ENCODE data around the gene GPC6.

GPC6 gene

GRCh38 chr13:94317063-94317491, 1090.5 kb downstream of the GPC6 start:
- no peak for TF ChIP-seq ELF4 (IDR thresholded peaks at IDR 0.05)
- TF ChIP-seq SUZ12 (IDR thresholded peaks at IDR 0.05): no peak
- TF ChIP-seq FOXM1 (IDR thresholded peaks at IDR 0.05; ENCODE audit: borderline replicate concordance): no peak
- TF ChIP-seq, protein P1, sequence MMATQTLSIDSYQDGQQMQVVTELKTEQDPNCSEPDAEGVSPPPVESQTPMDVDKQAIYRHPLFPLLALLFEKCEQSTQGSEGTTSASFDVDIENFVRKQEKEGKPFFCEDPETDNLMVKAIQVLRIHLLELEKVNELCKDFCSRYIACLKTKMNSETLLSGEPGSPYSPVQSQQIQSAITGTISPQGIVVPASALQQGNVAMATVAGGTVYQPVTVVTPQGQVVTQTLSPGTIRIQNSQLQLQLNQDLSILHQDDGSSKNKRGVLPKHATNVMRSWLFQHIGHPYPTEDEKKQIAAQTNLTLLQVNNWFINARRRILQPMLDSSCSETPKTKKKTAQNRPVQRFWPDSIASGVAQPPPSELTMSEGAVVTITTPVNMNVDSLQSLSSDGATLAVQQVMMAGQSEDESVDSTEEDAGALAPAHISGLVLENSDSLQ (IDR thresholded peaks at IDR 0.05): no peak
- no peak for TF ChIP-seq NFRKB (IDR thresholded peaks at IDR 0.05)
- no peak for TF ChIP-seq ZNF384 (IDR thresholded peaks at IDR 0.05)
- no peak for TF ChIP-seq ARNT (IDR thresholded peaks at IDR 0.05)
- TF ChIP-seq CTBP1 (IDR thresholded peaks at IDR 0.05; ENCODE audit: borderline replicate concordance): no peak
- TF ChIP-seq HDGF (IDR thresholded peaks at IDR 0.05; ENCODE audit: borderline replicate concordance): no peak
- ChIA-PET CTCF (interaction anchor here (1.2 kb wide), 1 partner anchor 9 kb away, joined by 3 read pairs; no protein-coding TSS in a partner anchor), POLR2A (no interaction called here)
- no peak for DNase-seq (ENCODE audit: extremely low spot score)

- TF ChIP-seq BHLHE40 (IDR thresholded peaks at IDR 0.05; ENCODE audit: borderline replicate concordance): no peak
- TF ChIP-seq TARDBP (IDR thresholded peaks at IDR 0.05): no peak
- POLR2A ChIA-PET: no interaction called here
- DNase-seq (ENCODE audit: extremely low spot score): no peak
- CTCF ChIA-PET: no interaction called here
Measured at GRCh38 chr13:94318418-94318817, 1091.8 kb downstream of the GPC6 start.

DNA sequence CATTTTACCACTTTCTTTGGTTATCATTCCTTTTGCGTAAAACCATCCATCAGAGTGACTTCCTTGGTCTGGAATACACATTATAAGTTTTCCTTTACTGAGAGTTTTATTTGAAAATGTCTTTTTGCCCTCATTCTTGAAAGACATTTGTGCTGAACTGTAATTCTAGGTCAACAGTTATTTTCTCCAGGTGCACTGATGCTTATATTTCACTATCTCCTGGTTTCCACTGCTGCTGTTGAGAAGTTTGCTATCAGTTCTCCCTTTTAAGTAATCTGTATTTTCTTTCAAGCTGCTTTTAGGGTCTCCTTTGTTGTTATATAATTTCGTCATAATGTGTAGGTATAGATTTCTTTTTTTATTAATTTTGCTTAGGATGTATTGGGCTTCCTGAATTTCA, 1092.9 kb downstream of the GPC6 start:
- ChIA-PET CTCF (no interaction called here), POLR2A (no interaction called here)
- no peak for DNase-seq (ENCODE audit: extremely low spot score)
- TF ChIP-seq ELF4 (IDR thresholded peaks at IDR 0.05) (no peak), TARDBP (IDR thresholded peaks at IDR 0.05) (no peak), NFRKB (IDR thresholded peaks at IDR 0.05) (no peak), SP1 (IDR thresholded peaks at IDR 0.05) (no peak), CTBP1 (IDR thresholded peaks at IDR 0.05; ENCODE audit: borderline replicate concordance) (no peak), BHLHE40 (IDR thresholded peaks at IDR 0.05; ENCODE audit: borderline replicate concordance) (no peak), FOXM1 (IDR thresholded peaks at IDR 0.05; ENCODE audit: borderline replicate concordance) (no peak), L3MBTL2 (conservative IDR thresholded peaks at IDR 0.05) (no peak), FOXA1 (IDR thresholded peaks at IDR 0.05) (no peak), ZNF384 (IDR thresholded peaks at IDR 0.05) (no peak), SUZ12 (IDR thresholded peaks at IDR 0.05) (no peak)

GRCh38 chr13:94322925-94323763, 1096.5 kb downstream of the GPC6 start:
- TF ChIP-seq LEF1 (IDR thresholded peaks at IDR 0.05; ENCODE audit: borderline replicate concordance) (no peak), ELF4 (IDR thresholded peaks at IDR 0.05) (no peak), CTBP1 (IDR thresholded peaks at IDR 0.05; ENCODE audit: borderline replicate concordance) (no peak), FOXM1 (IDR thresholded peaks at IDR 0.05; ENCODE audit: borderline replicate concordance) (no peak), L3MBTL2 (conservative IDR thresholded peaks at IDR 0.05) (no peak), ZNF384 (IDR thresholded peaks at IDR 0.05) (no peak), HDGF (IDR thresholded peaks at IDR 0.05; ENCODE audit: borderline replicate concordance) (no peak)
- TF ChIP-seq, protein P1 (IDR thresholded peaks at IDR 0.05): no peak
- CTCF ChIA-PET: interaction anchor here (0.9 kb wide), 1 partner anchor 331 kb away, joined by 3 read pairs; no protein-coding TSS in a partner anchor
- no peak for DNase-seq (ENCODE audit: extremely low spot score)
- POLR2A ChIA-PET: no interaction called here

DNA sequence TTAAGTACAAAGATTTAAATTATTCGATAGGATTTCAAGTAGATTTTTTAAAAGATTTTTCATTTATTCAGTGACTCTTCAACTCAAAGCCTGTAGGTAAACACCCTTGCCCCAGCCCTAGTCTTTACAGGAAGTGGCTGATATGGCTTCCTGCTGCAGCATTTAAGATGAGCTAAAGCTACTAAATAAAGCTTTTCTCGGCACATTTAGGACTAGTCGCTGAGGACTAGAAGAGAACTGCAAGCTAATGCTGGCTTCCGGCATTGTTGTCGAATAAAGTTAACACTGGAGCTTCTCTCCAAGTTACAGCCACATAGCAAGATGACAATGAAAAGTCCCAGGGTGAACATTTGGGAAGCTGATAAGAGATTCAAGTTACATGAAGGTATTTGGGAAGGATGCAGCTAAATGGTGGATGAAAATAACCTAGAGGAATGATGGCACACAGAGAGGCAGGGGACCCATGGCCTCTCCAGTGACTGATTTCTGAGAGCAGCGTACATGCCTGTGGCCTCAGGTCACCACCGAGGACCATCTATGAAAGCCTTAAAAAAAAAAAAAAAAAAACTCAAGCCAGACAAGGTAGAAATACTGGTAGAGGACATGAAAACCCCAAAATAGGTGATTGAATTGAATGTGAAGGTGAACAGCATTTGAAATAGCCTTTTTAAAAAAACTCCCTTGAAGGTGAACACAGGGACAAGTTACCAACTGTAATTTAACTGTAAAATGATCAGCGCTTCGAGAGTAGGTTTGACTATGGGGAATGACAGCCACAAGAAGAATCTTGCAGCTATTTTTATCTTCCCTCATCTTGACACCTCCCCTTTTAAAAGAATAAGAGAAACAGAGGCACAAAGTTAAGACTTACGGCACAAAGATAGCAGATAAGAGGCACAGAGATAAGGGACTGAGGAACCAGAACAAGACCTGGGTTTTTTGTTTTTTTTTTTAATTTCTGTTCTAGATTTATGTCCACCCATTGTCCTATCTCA, 1097.5 kb downstream of the GPC6 start:
- ChIA-PET POLR2A (no interaction called here), CTCF (interaction anchor here (0.6 to 0.9 kb wide), 2 partner anchors 72 to 332 kb away, joined by 3 to 5 read pairs; no protein-coding TSS in a partner anchor)
- TF ChIP-seq CTBP1 (IDR thresholded peaks at IDR 0.05; ENCODE audit: borderline replicate concordance) (no peak), FOXA1 (IDR thresholded peaks at IDR 0.05) (no peak), BHLHE40 (IDR thresholded peaks at IDR 0.05; ENCODE audit: borderline replicate concordance) (no peak), ARNT (IDR thresholded peaks at IDR 0.05) (no peak)
- no peak for DNase-seq (ENCODE audit: extremely low spot score)

GRCh38 chr13:94324767-94325540, 1098.3 kb downstream of the GPC6 start:
- CTCF ChIA-PET: interaction anchor here (1.1 kb wide), 1 partner anchor 8 kb away, joined by 3 read pairs; no protein-coding TSS in a partner anchor
- POLR2A ChIA-PET: interaction anchor here (1.1 kb wide), 1 partner anchor 9 kb away, joined by 3 read pairs; no protein-coding TSS in a partner anchor
- DNase-seq (ENCODE audit: extremely low spot score): no peak
- TF ChIP-seq NFRKB (IDR thresholded peaks at IDR 0.05) (no peak), SUZ12 (IDR thresholded peaks at IDR 0.05) (no peak), SP1 (IDR thresholded peaks at IDR 0.05) (no peak), CTBP1 (IDR thresholded peaks at IDR 0.05; ENCODE audit: borderline replicate concordance) (no peak), TARDBP (IDR thresholded peaks at IDR 0.05) (no peak), FOXM1 (IDR thresholded peaks at IDR 0.05; ENCODE audit: borderline replicate concordance) (no peak)
